Tibial nerve (tissue), 4 donors: ENCODE measurements around the gene NOL4L.

Experiments used
- EP300 ChIP-seq, 2 donors: sonication (generic); formaldehyde crosslinking; IDR thresholded peaks; one replicate each; pipeline ENCODE4 v1.6.1; 2017; ENCODE audit warnings: antibody characterized with exemption in 2 of 2, mild to moderate bottlenecking in 1 of 2
- TF ChIP-seq, protein P1 (sequence below), 5 experiments: fragments of 200-600 bp in 3 of 5; fragments of 450-650 bp in 2 of 5; sonication (generic) in 3 of 5; IDR thresholded peaks; one replicate each; pipeline ENCODE4 v1.5.1; 2016 to 2019; ENCODE audit warnings: antibody characterized with exemption in 5 of 5, mild to moderate bottlenecking in 3 of 5, moderate library complexity in 2 of 5

DNA sequence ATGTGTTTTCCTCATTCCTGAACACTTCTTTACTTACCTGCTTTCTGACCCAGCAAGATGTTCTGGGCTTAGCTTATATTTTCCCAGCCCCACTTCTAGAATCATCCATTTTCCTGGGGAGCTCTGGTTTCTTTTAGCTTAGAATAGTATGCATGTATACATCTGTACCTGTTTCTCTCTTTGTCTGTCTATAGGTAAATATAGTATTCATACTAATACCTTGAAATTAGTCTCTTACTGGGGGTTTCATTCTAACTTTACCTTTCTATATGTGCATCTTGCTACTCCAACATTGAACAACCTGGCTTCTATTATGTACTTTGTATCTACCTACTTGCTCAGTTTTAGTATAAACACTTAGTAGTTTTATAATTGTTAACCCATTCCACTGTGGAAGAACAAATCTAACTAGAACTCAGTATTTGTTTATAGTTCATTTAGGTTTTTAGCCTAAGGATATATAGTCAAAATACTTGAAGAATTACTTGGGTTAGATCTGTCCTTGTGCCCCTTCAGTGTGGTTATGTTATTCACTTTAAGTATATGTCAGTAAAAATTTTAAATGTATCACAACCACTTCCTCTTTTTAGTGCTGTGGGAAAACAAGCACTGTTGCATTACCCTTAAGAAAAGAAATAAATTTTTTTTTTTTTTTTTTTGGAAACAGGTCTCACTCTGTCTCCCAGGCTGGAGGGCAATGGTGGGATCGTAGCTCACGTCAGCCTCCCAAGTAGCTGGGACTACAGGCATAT lies 173.0 kb downstream of the NOL4L start:
- TF ChIP-seq EP300 (IDR thresholded peaks at IDR 0.05): no peak
- TF ChIP-seq, protein P1, sequence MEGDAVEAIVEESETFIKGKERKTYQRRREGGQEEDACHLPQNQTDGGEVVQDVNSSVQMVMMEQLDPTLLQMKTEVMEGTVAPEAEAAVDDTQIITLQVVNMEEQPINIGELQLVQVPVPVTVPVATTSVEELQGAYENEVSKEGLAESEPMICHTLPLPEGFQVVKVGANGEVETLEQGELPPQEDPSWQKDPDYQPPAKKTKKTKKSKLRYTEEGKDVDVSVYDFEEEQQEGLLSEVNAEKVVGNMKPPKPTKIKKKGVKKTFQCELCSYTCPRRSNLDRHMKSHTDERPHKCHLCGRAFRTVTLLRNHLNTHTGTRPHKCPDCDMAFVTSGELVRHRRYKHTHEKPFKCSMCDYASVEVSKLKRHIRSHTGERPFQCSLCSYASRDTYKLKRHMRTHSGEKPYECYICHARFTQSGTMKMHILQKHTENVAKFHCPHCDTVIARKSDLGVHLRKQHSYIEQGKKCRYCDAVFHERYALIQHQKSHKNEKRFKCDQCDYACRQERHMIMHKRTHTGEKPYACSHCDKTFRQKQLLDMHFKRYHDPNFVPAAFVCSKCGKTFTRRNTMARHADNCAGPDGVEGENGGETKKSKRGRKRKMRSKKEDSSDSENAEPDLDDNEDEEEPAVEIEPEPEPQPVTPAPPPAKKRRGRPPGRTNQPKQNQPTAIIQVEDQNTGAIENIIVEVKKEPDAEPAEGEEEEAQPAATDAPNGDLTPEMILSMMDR (IDR thresholded peaks at IDR 0.05): no peak
